Frontal cortex (tissue), 4 donors: ENCODE measurements around the gene UQCC2. TPM values are rescaled to one million over a fixed set of nuclear protein-coding genes. Genes with fewer than 3 reads are reported as not detected.

Experiments used
- DNase-seq, 2 donors: peaks; one replicate each; pipeline ENCODE4 v3.0.0; 2012; ENCODE audit warnings: low spot score in 2 of 2
- FAIRE-seq: peaks from 2 replicates; lab custom pipeline; 2012; peaks lifted over from hg19 to GRCh38; lab: Jason Lieb, UNC
- small RNA-seq: library from RNA; depleted of rRNA; stranded (forward); fragments of <200 nt; gene quantifications from one replicate; pipeline ENCODE3, GENCODE V24; 2014
- total RNA-seq: library from RNA; depleted of rRNA; stranded (reverse); fragments of >200 nt; gene quantifications from one replicate; pipeline ENCODE4 v1.2.3, GENCODE V29; 2014
- donor health status: control.
- donor health status: control.
- donor health status: control.

The UQCC2 gene
- total RNA-seq, 1 donor from 2014 or later: 19.6 TPM

GRCh38 chr6:33663727-33664449, 47.6 kb downstream of the UQCC2 start:
- DNase-seq (no peak), FAIRE-seq (no peak)

- FAIRE-seq (no peak), DNase-seq (no peak)
These were observed 48.5 kb downstream of the UQCC2 start for GRCh38 chr6:33663028-33663427.

GRCh38 chr6:33662318-33662717, 49.2 kb downstream of the UQCC2 start:
- no peak for FAIRE-seq
- DNase-seq: no peak

- FAIRE-seq: no peak
These were observed 50.2 kb downstream of the UQCC2 start for GRCh38 chr6:33661106-33661838.

GRCh38 chr6:33659986-33660385, 51.5 kb downstream of the UQCC2 start:
- FAIRE-seq: no peak
- no peak for DNase-seq

More at GRCh38 chr6:33661106-33661838, 50.2 kb downstream of the UQCC2 start:
- no peak for DNase-seq

- FAIRE-seq: no peak
- no peak for DNase-seq
These were observed 52.4 kb downstream of the UQCC2 start for GRCh38 chr6:33658982-33659689.

- DNase-seq (no peak), FAIRE-seq (no peak)
These were observed 54.7 kb downstream of the UQCC2 start for GRCh38 chr6:33656844-33657243.

GRCh38 chr6:33654831-33655554, 56.5 kb downstream of the UQCC2 start:
- no peak for DNase-seq
- no peak for FAIRE-seq

- FAIRE-seq (no peak), DNase-seq (no peak)
These were observed 59.5 kb downstream of the UQCC2 start for GRCh38 chr6:33652002-33652401.

- DNase-seq (no peak), FAIRE-seq (no peak)
These were observed 60.1 kb downstream of the UQCC2 start for GRCh38 chr6:33651403-33651802.

Small RNA genes within 50 kb of the gene (small RNA-seq; reads per million reads assigned to genes)
- gene MIR3934: not detected

Other genes with a start within 250 kb of the UQCC2 start
- 2.9 TPM for gene BAK1, start 131.4 kb downstream of the UQCC2 start, total RNA-seq
- gene ITPR3, start 90.4 kb downstream of the UQCC2 start, total RNA-seq: 1.2 TPM
- not detected for gene IP6K3, start 35.2 kb upstream of the UQCC2 start, total RNA-seq
- gene LEMD2, start 77.4 kb upstream of the UQCC2 start, total RNA-seq: 29.3 TPM
- not detected for gene MLN, start 92.3 kb upstream of the UQCC2 start, total RNA-seq